SK-N-SH (cell line): Measurements from ENCODE around the gene FOXE3. TPM values are rescaled to one million over a fixed set of nuclear protein-coding genes. Genes with fewer than 3 reads are reported as not detected.
"Not testable (repeated sequence)": the region's sequence is repeated elsewhere in the genome, so short reads cannot be mapped to it uniquely, and the experiment has no call there.

Experiments used
- CTCF ChIA-PET: fragments of 300-600, 350-600 bp; formaldehyde crosslinking; extraction: SDS; loops from one replicate; lab custom pipeline; 2021; lab: Yijun Ruan, JAX
- POLR2A ChIA-PET: fragments of 350-600 bp; sonication (Branson Sonifier 250); formaldehyde crosslinking; extraction: SDS; loops from one replicate; lab custom pipeline; 2020; ENCODE audit warnings: antibody characterized with exemption, inconsistent platforms; lab: Yijun Ruan, JAX
- DNase-seq: peaks from one replicate; pipeline ENCODE4 v3.0.0; 2012
- H2AFZ ChIP-seq: fragments of 200-600 bp; sonication (generic); 2 replicates; pipeline ENCODE4 v1.8.1; 2016; ENCODE audit warnings: antibody characterized with exemption, mild to moderate bottlenecking, low read depth
- H3F3A ChIP-seq: fragments of 200-600 bp; sonication (generic); replicated peaks from 2 replicates; pipeline ENCODE3; 2016; ENCODE audit warnings: antibody characterized with exemption, mild to moderate bottlenecking; ENCODE audit not compliant: insufficient read depth
- H3K27ac ChIP-seq, 2 experiments: fragments of 200-500 bp in 1 of 2; fragments of 200-600 bp in 1 of 2; sonication (Bioruptor generic) in 1 of 2; sonication (generic), shearing (Covaris generic) in 1 of 2; 2 replicates each; pipeline versions ENCODE4 v1.5.1 to v1.6.1; 2014 to 2016; ENCODE audit warnings: low read depth in 2 of 2, inconsistent platforms in 1 of 2, low read length in 1 of 2, mild to moderate bottlenecking in 1 of 2, mixed read lengths in 1 of 2
- H3K27me3 ChIP-seq: fragments of 200-600 bp; sonication (generic), shearing (Covaris generic); 2 replicates; pipeline ENCODE4 v1.6.1; 2016; ENCODE audit warnings: mixed run types; ENCODE audit not compliant: insufficient read depth
- H3K36me3 ChIP-seq, 2 experiments: fragments of 200-500 bp in 1 of 2; fragments of 200-600 bp in 1 of 2; sonication (Bioruptor generic) in 1 of 2; sonication (generic) in 1 of 2; replicated peaks in 1 of 2; 2 replicates each; pipeline versions ENCODE3 to v1.5.1; 2014 to 2016; ENCODE audit warnings: low read length in 1 of 2, mild to moderate bottlenecking in 1 of 2; ENCODE audit not compliant: insufficient read depth in 2 of 2, control insufficient read depth in 1 of 2
- H3K4me1 ChIP-seq, 2 experiments: fragments of 200-500 bp in 1 of 2; fragments of 200-600 bp in 1 of 2; sonication (Bioruptor generic) in 1 of 2; sonication (generic), shearing (Covaris generic) in 1 of 2; 2 replicates each; pipeline versions ENCODE4 v1.5.1 to v1.6.1; 2014 to 2016; ENCODE audit warnings: low read depth in 1 of 2, low read length in 1 of 2, mixed run types in 1 of 2; ENCODE audit not compliant: insufficient read depth in 2 of 2, control insufficient read depth in 1 of 2
- H3K4me2 ChIP-seq: fragments of 200-600 bp; sonication (generic), shearing (Covaris generic); 2 replicates; pipeline ENCODE4 v1.6.1; 2017; ENCODE audit warnings: mixed run types
- H3K4me3 ChIP-seq, 2 experiments: fragments of 200-500 bp in 1 of 2; fragments of 200-600 bp in 1 of 2; sonication (Bioruptor generic) in 1 of 2; sonication (generic), shearing (Covaris generic) in 1 of 2; 2 replicates each; pipeline versions ENCODE4 v1.5.1 to v1.8.1; 2014 to 2016; ENCODE audit warnings: low read depth in 2 of 2, inconsistent platforms in 1 of 2, low read length in 1 of 2, mild to moderate bottlenecking in 1 of 2, mixed read lengths in 1 of 2, moderate library complexity in 1 of 2
- H3K79me2 ChIP-seq: fragments of 200-600 bp; sonication (generic); 2 replicates; pipeline ENCODE4 v1.8.1; 2017; ENCODE audit warnings: mild to moderate bottlenecking; ENCODE audit not compliant: insufficient read depth
- H3K9ac ChIP-seq: fragments of 200-600 bp; sonication (generic); 2 replicates; pipeline ENCODE4 v1.6.1; 2017; ENCODE audit warnings: mixed run types
- H3K9me2 ChIP-seq: fragments of 200-600 bp; sonication (generic); 2 replicates; pipeline ENCODE4 v1.6.1; 2017; ENCODE audit warnings: mixed run types
- H3K9me3 ChIP-seq: fragments of 200-600 bp; sonication (generic); 2 replicates; pipeline ENCODE4 v1.6.1; 2017; ENCODE audit warnings: mixed run types, mild to moderate bottlenecking, moderate library complexity
- H4K20me1 ChIP-seq: fragments of 200-600 bp; sonication (generic); 2 replicates; pipeline ENCODE4 v1.6.1; 2017; ENCODE audit warnings: mild to moderate bottlenecking, mixed run types; ENCODE audit not compliant: insufficient read depth
- ELF1 ChIP-seq: IDR thresholded peaks from 2 replicates; pipeline ENCODE4 v1.4.0; 2012
- FOSL2 ChIP-seq: IDR thresholded peaks from 2 replicates; pipeline ENCODE4 v1.4.0; 2012; ENCODE audit warnings: low read depth, mild to moderate bottlenecking, moderate library complexity, borderline replicate concordance
- FOXM1 ChIP-seq: IDR thresholded peaks from 2 replicates; pipeline ENCODE4 v1.4.0; 2012; ENCODE audit warnings: low read depth, mild to moderate bottlenecking
- GATA2 ChIP-seq: sonication (generic); formaldehyde crosslinking; IDR thresholded peaks from 2 replicates; pipeline ENCODE4 v1.5.0; 2020; ENCODE audit warnings: mild to moderate bottlenecking, missing genetic modification reagents
- JUND ChIP-seq: IDR thresholded peaks from 2 replicates; pipeline ENCODE4 v1.4.0; 2012
- NRF1 ChIP-seq: IDR thresholded peaks from 2 replicates; pipeline ENCODE4 v1.6.1; 2012; ENCODE audit warnings: low read depth, mild to moderate bottlenecking, low read length
- POLR2AphosphoS5 ChIP-seq: IDR thresholded peaks from 2 replicates; pipeline ENCODE4 v1.6.1; 2012; ENCODE audit warnings: low read depth, low read length
- RAD21 ChIP-seq: IDR thresholded peaks from 2 replicates; pipeline ENCODE4 v1.6.1; 2012; ENCODE audit warnings: mild to moderate bottlenecking, low read length
- RFX5 ChIP-seq: IDR thresholded peaks from 2 replicates; pipeline ENCODE4 v1.6.1; 2012; ENCODE audit warnings: mild to moderate bottlenecking, improper control_type of control experiment, low read length
- SIN3A ChIP-seq: IDR thresholded peaks from 2 replicates; pipeline ENCODE4 v1.6.1; 2012; ENCODE audit warnings: low read depth, mild to moderate bottlenecking, low read length, moderate library complexity, borderline replicate concordance
- SMC3 ChIP-seq: IDR thresholded peaks from 2 replicates; pipeline ENCODE4 v1.6.1; 2012; ENCODE audit warnings: low read depth, low read length, improper control_type of control experiment
- TCF12 ChIP-seq: IDR thresholded peaks from 2 replicates; pipeline ENCODE4 v1.4.0; 2012
- whole genome bisulfite sequencing: methylation state at CpG from one replicate; pipeline ENCODE4 v1.1.6; 2017; ENCODE audit warnings: low lambda C conversion rate; 5-methylcytosine and 5-hydroxymethylcytosine counted together
- polyA plus RNA-seq, 3 experiments: library from polyadenylated mRNA; depleted of rRNA; stranded (reverse); fragments of >200 nt; gene quantifications; 2 replicates each; pipeline ENCODE4 v1.2.3, GENCODE V29; 2012
- TF ChIP-seq, protein P1 (sequence below): fragments of 200-600 bp; sonication (generic); IDR thresholded peaks from 2 replicates; pipeline ENCODE4 v1.6.1; 2017; ENCODE audit warnings: antibody characterized with exemption, mild to moderate bottlenecking, moderate library complexity
- TF ChIP-seq, protein P2 (sequence below): fragments of 150-350 bp; IDR thresholded peaks from 2 replicates; pipeline ENCODE4 v1.6.1; 2017; ENCODE audit warnings: antibody characterized with exemption, low read length, low read depth, borderline replicate concordance
- TF ChIP-seq, protein P3 (sequence below): IDR thresholded peaks from 2 replicates; pipeline ENCODE4 v1.4.0; 2012; ENCODE audit warnings: low read depth, borderline replicate concordance

Gene FOXE3
- polyA plus RNA-seq, 1 of the 3 experiments (the other 2 are of a cell fraction), result not detected

DNA sequence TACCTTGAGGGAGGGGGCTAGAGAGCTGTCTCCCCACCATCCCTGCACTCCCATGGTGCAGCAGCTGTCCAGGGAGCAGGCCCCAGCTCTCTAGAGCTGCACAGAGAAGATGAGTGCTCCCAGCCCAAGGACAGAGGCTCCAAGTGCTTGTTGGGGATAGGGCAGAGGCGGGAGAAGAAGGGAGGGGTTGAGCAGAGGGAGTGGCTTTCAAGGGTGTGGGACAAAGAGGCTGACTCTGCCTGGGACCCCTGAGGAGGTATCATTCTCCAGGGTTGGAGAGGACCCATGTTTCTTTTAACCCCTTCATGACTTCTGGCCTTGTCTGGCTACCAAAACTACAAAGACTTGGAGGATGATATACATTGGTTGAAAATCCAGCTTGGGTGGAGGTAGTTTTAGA, 36.3 kb downstream of the FOXE3 start:
- WGBS, result 67% methylated on average over 1 of the region's 1 CpG
- H3K9me3 ChIP-seq, result no peaks in the 10 kb centered on the region
- H3K36me3 ChIP-seq, result no peaks in the 10 kb centered on the region
- TF ChIP-seq RAD21 (no peak), GATA2 (CRISPR knock-in tag) (no peak), FOXM1 (no peak), POLR2AphosphoS5 (no peak), FOSL2 (no peak), ELF1 (no peak), SMC3 (no peak), RFX5 (no peak)
- TF ChIP-seq, protein P1, sequence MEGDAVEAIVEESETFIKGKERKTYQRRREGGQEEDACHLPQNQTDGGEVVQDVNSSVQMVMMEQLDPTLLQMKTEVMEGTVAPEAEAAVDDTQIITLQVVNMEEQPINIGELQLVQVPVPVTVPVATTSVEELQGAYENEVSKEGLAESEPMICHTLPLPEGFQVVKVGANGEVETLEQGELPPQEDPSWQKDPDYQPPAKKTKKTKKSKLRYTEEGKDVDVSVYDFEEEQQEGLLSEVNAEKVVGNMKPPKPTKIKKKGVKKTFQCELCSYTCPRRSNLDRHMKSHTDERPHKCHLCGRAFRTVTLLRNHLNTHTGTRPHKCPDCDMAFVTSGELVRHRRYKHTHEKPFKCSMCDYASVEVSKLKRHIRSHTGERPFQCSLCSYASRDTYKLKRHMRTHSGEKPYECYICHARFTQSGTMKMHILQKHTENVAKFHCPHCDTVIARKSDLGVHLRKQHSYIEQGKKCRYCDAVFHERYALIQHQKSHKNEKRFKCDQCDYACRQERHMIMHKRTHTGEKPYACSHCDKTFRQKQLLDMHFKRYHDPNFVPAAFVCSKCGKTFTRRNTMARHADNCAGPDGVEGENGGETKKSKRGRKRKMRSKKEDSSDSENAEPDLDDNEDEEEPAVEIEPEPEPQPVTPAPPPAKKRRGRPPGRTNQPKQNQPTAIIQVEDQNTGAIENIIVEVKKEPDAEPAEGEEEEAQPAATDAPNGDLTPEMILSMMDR, result no peak
- TF ChIP-seq, protein P2, sequence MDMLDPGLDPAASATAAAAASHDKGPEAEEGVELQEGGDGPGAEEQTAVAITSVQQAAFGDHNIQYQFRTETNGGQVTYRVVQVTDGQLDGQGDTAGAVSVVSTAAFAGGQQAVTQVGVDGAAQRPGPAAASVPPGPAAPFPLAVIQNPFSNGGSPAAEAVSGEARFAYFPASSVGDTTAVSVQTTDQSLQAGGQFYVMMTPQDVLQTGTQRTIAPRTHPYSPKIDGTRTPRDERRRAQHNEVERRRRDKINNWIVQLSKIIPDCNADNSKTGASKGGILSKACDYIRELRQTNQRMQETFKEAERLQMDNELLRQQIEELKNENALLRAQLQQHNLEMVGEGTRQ, result no peak
- no peak overlapping the region for H3K4me2 ChIP-seq
- no peak for DNase-seq
- no peak overlapping the region for H3K4me3 ChIP-seq
- no peaks in the 10 kb centered on the region for H3K4me1 ChIP-seq
- no peak overlapping the region for H3K27ac ChIP-seq
- no peaks in the 10 kb centered on the region for H3K79me2 ChIP-seq
- H3K9ac ChIP-seq, result no peak overlapping the region
- no peaks in the 10 kb centered on the region for H4K20me1 ChIP-seq
- H2AFZ ChIP-seq, result no peak overlapping the region
- no peaks in the 10 kb centered on the region for H3K9me2 ChIP-seq
- ChIA-PET POLR2A (no interaction called here), CTCF (interaction anchor here (1.2 to 3.4 kb wide), 5 partner anchors 8 to 274 kb away, joined by 3 to 16 read pairs (median 8); partner anchors contain the start of gene FOXD2)
- H3F3A ChIP-seq, result no peaks in the 10 kb centered on the region
- peaks cover 49% of the 10 kb centered on the region for H3K27me3 ChIP-seq

DNA sequence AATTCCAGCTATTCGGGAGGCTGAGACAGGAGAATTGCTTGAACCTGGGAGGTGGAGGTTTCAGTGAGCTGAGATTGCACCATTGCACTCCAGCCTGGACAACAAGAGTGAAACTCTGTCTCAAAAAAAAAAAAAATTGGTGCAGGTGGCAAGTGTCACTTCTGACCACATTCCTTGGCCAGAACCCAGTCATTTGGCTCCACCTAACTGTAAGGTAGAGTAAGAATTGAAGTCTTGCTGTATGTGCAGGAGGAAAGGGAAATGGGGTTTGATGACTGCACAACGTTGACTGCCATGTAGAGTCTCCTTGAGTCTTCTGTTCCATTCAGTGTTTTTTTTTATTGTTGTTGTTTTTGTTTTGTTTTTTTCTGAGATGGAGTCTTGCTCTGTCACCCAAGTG, 37.8 kb downstream of the FOXE3 start:
- H3F3A ChIP-seq, H2AFZ ChIP-seq, H4K20me1 ChIP-seq, H3K79me2 ChIP-seq, H3K9me2 ChIP-seq, POLR2A ChIA-PET, H3K36me3 ChIP-seq, H3K4me1 ChIP-seq, H3K27ac ChIP-seq, H3K9me3 ChIP-seq, DNase-seq, H3K4me3 ChIP-seq, H3K9ac ChIP-seq, H3K4me2 ChIP-seq: not testable (repeated sequence)
- WGBS, result 6% methylated on average over 2 of the region's 2 CpGs
- CTCF ChIA-PET, result interaction anchor here (0.6 to 3.4 kb wide), 7 partner anchors 11 to 272 kb away, joined by 3 to 16 read pairs (median 4); partner anchors contain the start of gene FOXD2
- H3K27me3 ChIP-seq, result peaks cover 34% of the 10 kb centered on the region

DNA sequence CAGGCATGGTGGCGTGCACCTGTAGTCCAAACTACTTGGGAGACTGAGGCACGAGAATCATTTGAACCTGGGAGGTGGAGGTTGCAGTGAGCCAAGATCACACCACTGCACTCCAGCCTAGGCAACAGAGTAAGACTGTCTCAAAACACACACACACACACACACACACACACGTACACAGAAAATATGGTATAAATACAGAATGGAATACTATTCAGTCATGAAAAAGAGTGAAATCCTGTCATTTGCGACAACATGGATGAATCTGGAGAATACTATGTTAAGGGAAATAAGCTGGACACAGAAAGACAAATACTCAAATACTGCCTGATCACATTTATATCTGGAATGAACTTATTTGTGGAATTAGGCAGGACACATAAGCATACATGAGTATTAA, 40.2 kb downstream of the FOXE3 start:
- POLR2A ChIA-PET, result no interaction called here
- no peaks in the 10 kb centered on the region for H3K9me3 ChIP-seq

DNA sequence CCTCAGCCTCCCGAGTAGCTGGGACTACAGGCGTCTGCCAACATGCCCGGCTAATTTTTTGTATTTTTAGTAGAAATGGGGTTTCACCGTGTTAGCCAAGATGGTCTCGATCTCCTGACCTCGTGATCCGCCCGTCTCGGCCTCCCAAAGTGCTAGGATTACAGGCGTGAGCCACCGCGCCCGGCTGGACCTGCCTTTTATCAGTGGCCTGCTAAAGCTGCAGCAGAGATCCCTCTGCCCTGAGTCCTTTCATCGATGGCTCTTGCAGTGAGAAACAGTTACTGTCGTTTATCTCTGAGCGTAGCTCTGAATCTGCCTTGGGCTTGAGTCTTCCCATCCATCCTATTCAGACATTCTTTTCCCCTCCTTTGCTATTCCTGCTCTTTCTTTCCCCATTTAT, 41.5 kb downstream of the FOXE3 start:
- H3K79me2 ChIP-seq, H3K27ac ChIP-seq, H3K4me3 ChIP-seq, H3K36me3 ChIP-seq, H3K9me2 ChIP-seq, POLR2A ChIA-PET, H3F3A ChIP-seq, H3K9me3 ChIP-seq, DNase-seq, H3K4me1 ChIP-seq, H3K9ac ChIP-seq, H3K4me2 ChIP-seq, H4K20me1 ChIP-seq, H2AFZ ChIP-seq: not testable (repeated sequence)
- WGBS, result 69% methylated on average over 12 of the region's 16 CpGs
- CTCF ChIA-PET, result interaction anchor here (1.1 to 4.6 kb wide), 4 partner anchors 8 to 269 kb away, joined by 3 to 23 read pairs (median 4); partner anchors contain the start of gene FOXD2
- peaks cover 15% of the 10 kb centered on the region for H3K27me3 ChIP-seq

More for the DNA sequence above, 40.2 kb downstream of the FOXE3 start:
- no peak for DNase-seq
- H3K36me3 ChIP-seq, result no peaks in the 10 kb centered on the region
- H2AFZ ChIP-seq, result no peak overlapping the region
- H3F3A ChIP-seq, result no peaks in the 10 kb centered on the region
- H3K4me3 ChIP-seq, result no peak overlapping the region
- no peaks in the 10 kb centered on the region for H3K9me2 ChIP-seq
- H3K27ac ChIP-seq, result no peak overlapping the region
- 38% methylated on average over 4 of the region's 4 CpGs for WGBS
- H4K20me1 ChIP-seq, result no peaks in the 10 kb centered on the region
- TF ChIP-seq TCF12, result no peak
- TF ChIP-seq POLR2AphosphoS5, result no peak
- TF ChIP-seq ELF1, result no peak
- no peak for TF ChIP-seq NRF1
- no peak for TF ChIP-seq JUND
- no peak for TF ChIP-seq SIN3A
- no peak for TF ChIP-seq FOXM1
- TF ChIP-seq, protein P3, sequence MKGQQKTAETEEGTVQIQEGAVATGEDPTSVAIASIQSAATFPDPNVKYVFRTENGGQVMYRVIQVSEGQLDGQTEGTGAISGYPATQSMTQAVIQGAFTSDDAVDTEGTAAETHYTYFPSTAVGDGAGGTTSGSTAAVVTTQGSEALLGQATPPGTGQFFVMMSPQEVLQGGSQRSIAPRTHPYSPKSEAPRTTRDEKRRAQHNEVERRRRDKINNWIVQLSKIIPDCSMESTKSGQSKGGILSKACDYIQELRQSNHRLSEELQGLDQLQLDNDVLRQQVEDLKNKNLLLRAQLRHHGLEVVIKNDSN, result no peak
- H3K4me2 ChIP-seq, result no peak overlapping the region
- CTCF ChIA-PET, result interaction anchor here (0.8 to 1.0 kb wide), 2 partner anchors 20 to 270 kb away, joined by 3 read pairs; no protein-coding TSS in a partner anchor
- H3K4me1 ChIP-seq, result no peaks in the 10 kb centered on the region
- no peak overlapping the region for H3K9ac ChIP-seq
- H3K79me2 ChIP-seq, result no peaks in the 10 kb centered on the region
- peaks cover 26% of the 10 kb centered on the region for H3K27me3 ChIP-seq
